ENCODE data around the gene ADCY10. TPM values are rescaled to one million over a fixed set of nuclear protein-coding genes. Genes with fewer than 3 reads are reported as not detected.

Gene ADCY10
- total and polyA plus RNA-seq, 9 of the 15 experiments (the other 6 are each of a cell fraction or from before 2014, with no cell fraction given) = 0.08 to 0.86 (median 0.22) TPM

- TF ChIP-seq, protein P1, sequence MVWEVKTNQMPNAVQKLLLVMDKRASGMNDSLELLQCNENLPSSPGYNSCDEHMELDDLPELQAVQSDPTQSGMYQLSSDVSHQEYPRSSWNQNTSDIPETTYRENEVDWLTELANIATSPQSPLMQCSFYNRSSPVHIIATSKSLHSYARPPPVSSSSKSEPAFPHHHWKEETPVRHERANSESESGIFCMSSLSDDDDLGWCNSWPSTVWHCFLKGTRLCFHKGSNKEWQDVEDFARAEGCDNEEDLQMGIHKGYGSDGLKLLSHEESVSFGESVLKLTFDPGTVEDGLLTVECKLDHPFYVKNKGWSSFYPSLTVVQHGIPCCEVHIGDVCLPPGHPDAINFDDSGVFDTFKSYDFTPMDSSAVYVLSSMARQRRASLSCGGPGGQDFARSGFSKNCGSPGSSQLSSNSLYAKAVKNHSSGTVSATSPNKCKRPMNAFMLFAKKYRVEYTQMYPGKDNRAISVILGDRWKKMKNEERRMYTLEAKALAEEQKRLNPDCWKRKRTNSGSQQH (CRISPR knock-in tag; IDR thresholded peaks at IDR 0.05) = peak; percentile 38; the same call in 1 of the 2 replicates
- TF ChIP-seq HNRNPLL (IDR thresholded peaks at IDR 0.05; ENCODE audit: low read depth, low read length, poor library complexity, severe bottlenecking) (no peak), SMAD4 (CRISPR knock-in tag; conservative IDR thresholded peaks at IDR 0.05) (peak; percentile 92), TBL1XR1 (IDR thresholded peaks at IDR 0.05; ENCODE audit: low read length in 2 of 2) (no peak), BRCA1 (IDR thresholded peaks at IDR 0.05) (no peak), BRCA1 (CRISPR knock-in tag; IDR thresholded peaks at IDR 0.05) (no peak), USF1 (CRISPR knock-in tag; IDR thresholded peaks at IDR 0.05) (no peak), E2F1 (CRISPR knock-in tag; IDR thresholded peaks at IDR 0.05) (peak; percentile 35; the same call in 1 of the 2 replicates), ZNF347 (CRISPR knock-in tag; IDR thresholded peaks at IDR 0.05; ENCODE audit: low read depth) (no peak), ZBTB40 (IDR thresholded peaks at IDR 0.05) (no peak), ZBTB40 (CRISPR knock-in tag; IDR thresholded peaks at IDR 0.05) (no peak), NFXL1 (CRISPR knock-in tag; IDR thresholded peaks at IDR 0.05) (no peak), ZNF133 (CRISPR knock-in tag; IDR thresholded peaks at IDR 0.05) (no peak), MEF2D (tag; conservative IDR thresholded peaks at IDR 0.05; ENCODE audit: low read depth) (no peak)
These were observed 93.9 kb downstream of the ADCY10 start (continued) for GRCh38 chr1:167819849-167820683.
